ENCODE results near the gene LRIT2. TPM values are rescaled to one million over a fixed set of nuclear protein-coding genes. Genes with fewer than 3 reads are reported as not detected.

LRIT2 gene
- total RNA-seq, 1 experiment from 2014 or later = not detected

DNA sequence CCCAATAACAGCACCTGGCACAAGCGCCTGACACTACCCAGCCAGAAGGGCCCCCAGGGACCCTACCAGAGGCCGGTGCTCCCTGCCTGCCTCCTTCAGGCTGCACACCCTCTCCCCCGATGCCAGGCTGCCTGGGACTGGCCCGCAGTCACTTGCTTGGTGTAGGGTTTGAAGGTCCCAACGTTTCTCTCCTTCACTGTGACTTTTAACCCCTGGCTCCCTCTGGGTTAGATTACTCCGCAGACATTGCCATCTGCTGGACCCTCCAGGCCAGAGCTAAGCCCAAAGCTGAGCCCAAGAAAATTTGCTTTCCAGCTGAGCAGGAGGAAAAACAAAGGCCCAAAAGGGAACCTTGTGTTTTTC lies 24.1 kb downstream of the LRIT2 start:
- Mint-ChIP-seq H3K27ac (ENCODE audit: low read depth, unreplicated experiment) (no peak overlapping the region), H3K27me3 (ENCODE audit: insufficient read depth, unreplicated experiment) (peaks cover 39% of the 10 kb centered on the region), H3K36me3 (ENCODE audit: insufficient read depth, unreplicated experiment) (no peaks in the 10 kb centered on the region), H3K4me3 (ENCODE audit: unreplicated experiment) (no peak overlapping the region), H3K4me1 (ENCODE audit: insufficient read depth, unreplicated experiment) (no peaks in the 10 kb centered on the region), H3K9me3 (ENCODE audit: unreplicated experiment) (no peaks in the 10 kb centered on the region)
- BruUV-seq (replicated peaks) = no TSS peak
- POLR2A ChIA-PET = interaction anchor here (1.0 to 1.3 kb wide), 2 partner anchors 14 to 53 kb away, joined by 3 to 4 read pairs; no protein-coding TSS in a partner anchor
- TF ChIP-seq, protein P1, sequence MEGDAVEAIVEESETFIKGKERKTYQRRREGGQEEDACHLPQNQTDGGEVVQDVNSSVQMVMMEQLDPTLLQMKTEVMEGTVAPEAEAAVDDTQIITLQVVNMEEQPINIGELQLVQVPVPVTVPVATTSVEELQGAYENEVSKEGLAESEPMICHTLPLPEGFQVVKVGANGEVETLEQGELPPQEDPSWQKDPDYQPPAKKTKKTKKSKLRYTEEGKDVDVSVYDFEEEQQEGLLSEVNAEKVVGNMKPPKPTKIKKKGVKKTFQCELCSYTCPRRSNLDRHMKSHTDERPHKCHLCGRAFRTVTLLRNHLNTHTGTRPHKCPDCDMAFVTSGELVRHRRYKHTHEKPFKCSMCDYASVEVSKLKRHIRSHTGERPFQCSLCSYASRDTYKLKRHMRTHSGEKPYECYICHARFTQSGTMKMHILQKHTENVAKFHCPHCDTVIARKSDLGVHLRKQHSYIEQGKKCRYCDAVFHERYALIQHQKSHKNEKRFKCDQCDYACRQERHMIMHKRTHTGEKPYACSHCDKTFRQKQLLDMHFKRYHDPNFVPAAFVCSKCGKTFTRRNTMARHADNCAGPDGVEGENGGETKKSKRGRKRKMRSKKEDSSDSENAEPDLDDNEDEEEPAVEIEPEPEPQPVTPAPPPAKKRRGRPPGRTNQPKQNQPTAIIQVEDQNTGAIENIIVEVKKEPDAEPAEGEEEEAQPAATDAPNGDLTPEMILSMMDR (IDR thresholded peaks at IDR 0.05; ENCODE audit: unreplicated experiment) = no peak
- no peak for DNase-seq (ENCODE audit: unreplicated experiment)
- CTCF ChIA-PET = interaction anchor here (0.6 to 9.2 kb wide), 5 partner anchors 9 to 109 kb away, joined by 4 to 210 read pairs (median 58); no protein-coding TSS in a partner anchor
- intact Hi-C loops (cut with micrococcal nuclease) = loop anchor here (10.0 kb wide), 1 partner anchor 146 kb away; no protein-coding TSS in a partner anchor

DNA sequence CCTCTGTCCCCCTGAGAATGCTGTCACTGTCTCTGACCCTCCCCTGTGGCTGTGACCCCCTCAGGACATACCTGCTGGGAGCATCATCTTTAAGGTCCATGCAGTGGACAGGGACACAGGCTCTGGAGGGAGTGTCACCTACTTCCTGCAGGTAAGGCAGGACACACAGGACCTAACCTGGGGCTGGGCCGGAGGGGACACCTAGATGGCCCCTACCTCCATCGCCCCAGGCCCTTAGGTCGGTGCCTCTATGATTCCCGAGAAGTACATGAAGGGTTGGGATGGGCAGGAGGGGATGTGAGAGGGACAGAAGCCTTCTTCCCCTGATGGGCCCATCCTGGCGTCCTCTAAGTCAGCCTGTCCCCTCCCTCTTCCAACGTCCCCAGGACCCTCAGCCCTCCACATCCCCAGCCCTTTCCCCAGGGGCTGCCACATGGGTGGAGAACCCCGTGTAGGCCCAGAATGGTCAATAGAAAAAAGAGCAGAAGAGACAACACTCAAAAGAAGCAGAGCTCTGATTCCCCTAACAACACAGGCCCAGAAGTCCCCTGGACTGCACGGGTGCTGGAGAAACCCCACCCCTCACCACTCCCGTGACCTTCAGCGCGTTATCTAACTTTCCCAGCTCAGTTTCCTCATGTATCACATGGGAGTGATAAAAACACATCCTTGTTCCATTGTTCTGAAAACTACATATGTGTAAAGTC lies 24.7 kb downstream of the LRIT2 start:
- no peaks in the 10 kb centered on the region for H3K36me3 Mint-ChIP-seq (ENCODE audit: insufficient read depth, unreplicated experiment)
- POLR2A ChIA-PET = interaction anchor here (1.0 to 1.3 kb wide), 2 partner anchors 13 to 53 kb away, joined by 3 to 4 read pairs; no protein-coding TSS in a partner anchor
- no TSS peak for BruUV-seq (replicated peaks)
- H3K9me3 Mint-ChIP-seq (ENCODE audit: unreplicated experiment) = no peaks in the 10 kb centered on the region
- intact Hi-C loops (cut with micrococcal nuclease) = loop anchor here (10.0 kb wide), 1 partner anchor 146 kb away; no protein-coding TSS in a partner anchor
- TF ChIP-seq, protein P1 (IDR thresholded peaks at IDR 0.05; ENCODE audit: unreplicated experiment) = no peak
- peaks cover 43% of the 10 kb centered on the region for H3K27me3 Mint-ChIP-seq (ENCODE audit: insufficient read depth, unreplicated experiment)
- DNase-seq (ENCODE audit: unreplicated experiment) = no peak
- H3K4me3 Mint-ChIP-seq (ENCODE audit: unreplicated experiment) = no peak overlapping the region
- H3K27ac Mint-ChIP-seq (ENCODE audit: low read depth, unreplicated experiment) = no peak overlapping the region
- CTCF ChIA-PET = interaction anchor here (0.6 to 9.2 kb wide), 4 partner anchors 9 to 68 kb away, joined by 5 to 210 read pairs (median 98); no protein-coding TSS in a partner anchor
- H3K4me1 Mint-ChIP-seq (ENCODE audit: insufficient read depth, unreplicated experiment) = no peaks in the 10 kb centered on the region

DNA sequence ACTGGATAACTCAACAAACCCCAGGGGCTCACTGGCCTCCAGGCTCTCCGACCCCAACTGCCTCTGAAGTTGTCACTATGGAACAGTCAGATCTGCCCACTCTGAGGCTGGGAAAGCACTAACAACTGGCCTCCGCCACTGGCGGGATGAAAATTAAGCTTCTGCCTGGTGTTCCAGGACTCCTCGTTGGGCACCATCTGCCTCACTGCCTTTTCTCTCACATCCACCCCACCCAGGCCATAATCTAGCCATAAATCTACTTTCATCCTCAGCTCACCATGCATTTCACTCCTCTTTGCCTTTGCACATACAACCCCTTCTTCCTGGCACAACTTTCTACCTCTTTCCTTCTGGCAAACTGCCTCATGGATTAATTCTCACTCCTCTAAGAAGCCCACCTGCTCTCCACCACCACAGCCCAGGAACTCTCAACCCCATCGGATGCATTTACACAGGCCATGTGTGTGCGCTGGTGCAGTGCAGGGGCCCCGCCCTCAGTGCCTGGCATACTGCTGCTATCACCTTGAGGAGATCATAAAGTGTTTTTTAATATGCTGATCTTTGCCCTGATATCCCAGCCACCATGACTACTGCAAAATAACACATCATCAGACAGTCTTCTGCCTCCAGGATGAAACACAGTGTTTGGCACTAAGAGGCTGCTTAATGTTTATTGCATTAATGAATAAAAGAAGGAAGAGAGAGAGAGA lies 27.0 kb downstream of the LRIT2 start:
- Mint-ChIP-seq H3K27me3 (ENCODE audit: insufficient read depth, unreplicated experiment) (peaks cover 46% of the 10 kb centered on the region), H3K4me1 (ENCODE audit: insufficient read depth, unreplicated experiment) (no peaks in the 10 kb centered on the region), H3K27ac (ENCODE audit: low read depth, unreplicated experiment) (no peak overlapping the region), H3K9me3 (ENCODE audit: unreplicated experiment) (no peaks in the 10 kb centered on the region), H3K36me3 (ENCODE audit: insufficient read depth, unreplicated experiment) (no peaks in the 10 kb centered on the region), H3K4me3 (ENCODE audit: unreplicated experiment) (no peak overlapping the region)
- TF ChIP-seq, protein P1 (IDR thresholded peaks at IDR 0.05; ENCODE audit: unreplicated experiment) = no peak
- BruUV-seq (replicated peaks) = no TSS peak
- DNase-seq (ENCODE audit: unreplicated experiment) = no peak
- CTCF ChIA-PET = interaction anchor here (0.8 to 2.8 kb wide), 2 partner anchors 25 to 51 kb away, joined by 6 to 11 read pairs; no protein-coding TSS in a partner anchor
- intact Hi-C loops (cut with micrococcal nuclease) = no loop called here
- POLR2A ChIA-PET = interaction anchor here (0.6 to 1.0 kb wide), 3 partner anchors 19 to 1685 kb away, joined by 3 to 6 read pairs (median 3); no protein-coding TSS in a partner anchor

DNA sequence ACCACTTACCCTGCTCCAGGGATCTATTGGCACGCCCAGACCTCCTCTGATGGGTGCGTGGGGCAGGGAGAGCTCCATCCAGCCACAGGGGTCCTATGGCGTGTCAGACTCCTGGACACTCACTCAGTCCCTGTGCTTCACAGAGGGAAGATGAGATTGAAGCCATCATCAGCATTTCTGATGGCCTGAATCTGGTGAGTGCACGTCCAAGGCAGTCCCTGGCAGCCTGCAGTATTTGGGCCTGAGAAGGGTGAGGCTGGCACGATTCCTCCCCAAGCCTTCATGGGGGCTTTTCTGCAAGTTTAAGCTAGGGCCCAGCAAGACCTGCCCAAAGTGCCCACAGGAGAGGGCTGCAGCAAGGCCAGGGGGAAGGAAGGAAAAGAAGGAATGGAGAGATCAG lies 27.7 kb downstream of the LRIT2 start:
- Mint-ChIP-seq H3K4me3 (ENCODE audit: unreplicated experiment) (no peak overlapping the region), H3K4me1 (ENCODE audit: insufficient read depth, unreplicated experiment) (no peaks in the 10 kb centered on the region), H3K27ac (ENCODE audit: low read depth, unreplicated experiment) (no peak overlapping the region), H3K27me3 (ENCODE audit: insufficient read depth, unreplicated experiment) (peaks cover 46% of the 10 kb centered on the region), H3K9me3 (ENCODE audit: unreplicated experiment) (no peaks in the 10 kb centered on the region), H3K36me3 (ENCODE audit: insufficient read depth, unreplicated experiment) (no peaks in the 10 kb centered on the region)
- ChIA-PET CTCF (interaction anchor here (0.7 to 2.8 kb wide), 4 partner anchors 7 to 50 kb away, joined by 3 to 11 read pairs (median 5); no protein-coding TSS in a partner anchor), POLR2A (interaction anchor here (1.0 kb wide), 1 partner anchor 42 kb away, joined by 3 read pairs; no protein-coding TSS in a partner anchor)
- TF ChIP-seq, protein P1 (IDR thresholded peaks at IDR 0.05; ENCODE audit: unreplicated experiment) = no peak
- no TSS peak for BruUV-seq (replicated peaks)
- no peak for DNase-seq (ENCODE audit: unreplicated experiment)
- intact Hi-C loops (cut with micrococcal nuclease) = no loop called here

Measured in MCF 10A (cell line).